ENCODE measurements around the gene ADCY4. TPM values are rescaled to one million over a fixed set of nuclear protein-coding genes. Genes with fewer than 3 reads are reported as not detected.

ADCY4 gene
- total RNA-seq, 1 donor from 2014 or later: 60.1 TPM

GRCh38 chr14:24339284-24340151 lies 4.6 kb upstream of the ADCY4 start, which contains the start of gene RIPK3:
Gene RIPK3 (minus strand): TSS chr14:24339991. CDS start chr14:24339826, 165 bp downstream.
- no peak for DNase-seq (ENCODE audit: low read depth in 2 of 2)

DNA sequence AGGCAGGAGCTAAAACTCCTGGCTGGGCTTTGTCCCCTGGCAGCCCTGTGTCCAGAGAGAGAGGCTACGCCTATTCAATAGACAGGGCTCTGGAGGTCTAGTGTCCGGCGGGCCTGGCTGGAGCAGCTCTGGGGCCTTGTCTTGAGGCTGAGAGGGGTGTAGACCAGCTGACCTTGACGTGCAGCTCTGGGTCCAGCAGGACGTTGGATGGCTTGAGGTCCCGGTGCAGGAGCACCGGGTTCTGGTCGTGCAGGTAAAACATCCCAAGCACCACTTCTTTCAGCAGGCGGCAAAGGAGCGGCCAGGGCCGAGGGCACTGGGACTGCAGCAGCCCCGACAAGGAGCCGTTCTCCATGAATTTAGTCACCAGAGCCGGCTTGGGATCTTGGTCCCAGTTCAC lies 4.0 kb upstream of the ADCY4 start:
- DNase-seq (ENCODE audit: low read depth in 2 of 2): no peak

- DNase-seq (ENCODE audit: low read depth in 2 of 2): no peak
These were observed 2.9 kb upstream of the ADCY4 start for GRCh38 chr14:24337824-24338175.

GRCh38 chr14:24337144-24337823 lies 2.4 kb upstream of the ADCY4 start:
- no peak for DNase-seq (ENCODE audit: low read depth in 2 of 2)

GRCh38 chr14:24335461-24336171 lies 745 bp upstream of the ADCY4 start:
- peak in 1 of 2 donors; percentile 60 for DNase-seq (ENCODE audit: low read depth in 2 of 2)

- peak; percentile 56 to 75 for DNase-seq (ENCODE audit: low read depth in 2 of 2)
These were observed 2.4 kb downstream of the ADCY4 start for GRCh38 chr14:24332268-24332993.

GRCh38 chr14:24331731-24332267 lies 3.1 kb downstream of the ADCY4 start:
- DNase-seq (ENCODE audit: low read depth in 2 of 2): no peak

DNA sequence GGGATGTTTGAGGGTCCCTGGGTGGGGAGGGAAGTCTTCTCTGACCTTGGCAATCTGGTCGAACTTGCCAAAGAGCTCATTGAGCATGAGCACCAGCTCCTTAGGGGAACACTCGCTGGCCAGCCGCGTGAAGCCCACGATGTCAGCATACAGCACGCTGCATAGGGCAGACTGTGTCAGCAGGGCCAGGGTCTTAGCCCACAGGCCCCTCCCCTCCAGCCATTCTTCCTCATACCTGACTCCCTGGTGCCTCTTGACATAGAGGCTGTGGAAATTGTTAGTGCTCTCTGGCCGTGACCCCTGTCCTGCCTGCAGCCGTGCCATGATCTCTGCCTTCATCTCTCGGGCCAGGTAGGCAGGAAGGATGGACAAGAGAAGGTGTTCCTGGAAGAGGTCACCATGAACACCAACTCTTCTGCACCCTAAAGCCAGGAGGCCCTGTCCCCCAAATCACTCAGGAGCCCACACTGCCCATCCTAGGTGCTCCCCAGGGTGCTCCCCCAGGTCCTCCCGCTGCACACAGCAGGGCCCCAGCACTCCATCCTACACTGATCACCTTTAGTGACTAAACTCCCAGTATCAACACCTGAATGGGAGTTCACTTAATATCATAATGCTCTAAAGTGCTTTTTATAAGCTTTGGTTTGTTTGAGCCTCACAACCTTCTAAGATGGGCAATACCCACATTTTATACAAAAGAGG lies 3.7 kb downstream of the ADCY4 start:
- DNase-seq (ENCODE audit: low read depth in 2 of 2): no peak

DNA sequence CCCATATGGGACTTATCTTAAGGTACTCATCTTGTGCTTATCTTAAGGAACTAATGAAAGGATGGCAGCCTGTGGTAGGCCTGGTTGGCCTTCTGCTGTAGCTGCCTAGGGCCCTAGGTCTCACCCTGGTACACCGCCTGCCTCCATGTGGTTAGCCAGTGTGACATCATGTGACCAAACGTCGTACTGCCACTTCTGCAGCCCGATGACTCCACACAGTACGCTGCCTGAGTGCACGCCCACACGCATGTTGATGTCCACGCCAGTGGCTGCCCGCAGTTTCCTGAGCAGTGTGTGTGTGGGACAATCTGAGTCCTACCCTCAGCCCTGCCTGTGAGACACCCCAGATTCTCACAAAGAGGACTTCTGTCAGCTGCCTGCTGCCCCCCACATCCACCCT lies 5.1 kb downstream of the ADCY4 start:
- DNase-seq (ENCODE audit: low read depth in 2 of 2): no peak

DNA sequence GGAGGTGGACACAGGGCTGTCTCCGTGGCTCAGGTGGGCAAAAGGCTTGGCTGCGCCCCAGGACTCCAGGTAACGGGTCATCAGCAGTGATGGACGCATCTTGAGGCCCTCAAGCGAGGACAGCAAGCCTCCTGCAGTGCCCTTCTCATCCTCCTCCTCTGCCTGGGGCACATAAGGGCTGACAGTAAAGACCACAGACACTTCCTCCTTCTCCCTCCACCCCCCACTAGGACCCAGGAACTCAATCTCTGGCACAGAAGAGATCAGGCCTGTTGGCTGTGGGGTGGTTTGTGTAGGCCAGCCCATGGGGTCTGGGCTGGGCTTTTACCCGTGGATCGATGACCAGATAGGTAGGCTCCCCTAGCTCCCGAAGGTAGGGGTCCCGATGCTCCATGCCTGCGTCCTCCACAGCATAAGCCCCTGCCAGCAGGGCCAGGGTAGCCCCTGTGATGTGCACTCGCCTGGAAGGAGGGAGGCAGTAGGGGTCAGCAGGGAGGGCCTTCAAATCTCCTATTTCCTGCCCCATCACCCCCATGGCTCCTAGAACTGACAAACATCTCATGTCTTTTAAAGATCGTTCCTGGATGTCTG lies 5.7 kb downstream of the ADCY4 start:
- no peak for DNase-seq (ENCODE audit: low read depth in 2 of 2)

DNA sequence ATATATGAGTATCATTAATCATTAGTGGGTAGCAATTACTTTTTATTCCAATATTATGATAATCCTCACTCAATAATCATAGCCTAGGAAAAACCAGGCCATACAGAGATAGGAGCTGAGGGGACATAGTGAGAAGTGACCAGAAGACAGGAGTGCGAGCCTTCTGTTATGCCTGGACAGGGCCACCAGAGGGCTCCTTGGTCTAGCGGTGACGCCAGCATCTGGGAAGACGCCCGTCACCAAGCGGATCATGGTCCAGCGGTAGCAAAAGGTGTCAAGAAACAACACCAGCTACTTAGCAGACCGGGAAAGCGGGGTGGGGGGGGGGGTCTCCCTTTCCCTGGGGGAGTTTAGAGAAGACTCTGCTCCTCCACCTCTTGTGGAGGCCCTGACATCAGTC lies 7.0 kb downstream of the ADCY4 start:
- DNase-seq (ENCODE audit: low read depth in 2 of 2): peak in 1 of 2 donors; percentile 40

DNA sequence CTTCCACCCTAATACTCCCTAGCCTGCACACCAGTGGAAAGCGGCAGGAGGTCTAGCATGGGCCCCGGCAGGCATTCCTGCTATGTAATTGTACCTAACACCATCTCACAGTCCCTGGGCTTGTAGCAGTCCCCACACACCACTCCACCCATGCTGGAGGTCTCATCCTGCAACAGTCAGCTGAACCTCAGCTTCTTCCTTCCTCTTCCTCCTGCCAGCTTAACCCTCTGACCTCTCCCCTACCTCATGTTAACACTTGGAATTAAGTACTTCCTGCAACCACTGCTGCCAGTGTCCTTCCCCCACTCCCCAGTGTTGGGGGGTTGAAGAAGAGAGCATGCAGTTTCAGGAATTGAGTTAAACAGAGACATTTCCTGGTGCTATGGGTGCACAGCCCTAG lies 7.6 kb downstream of the ADCY4 start:
- no peak for DNase-seq (ENCODE audit: low read depth in 2 of 2)

- DNase-seq (ENCODE audit: low read depth in 2 of 2): no peak
These were observed 8.9 kb downstream of the ADCY4 start for GRCh38 chr14:24325963-24326362.

- DNase-seq (ENCODE audit: low read depth in 2 of 2): no peak
These were observed 9.8 kb downstream of the ADCY4 start for GRCh38 chr14:24325041-24325530.

DNA sequence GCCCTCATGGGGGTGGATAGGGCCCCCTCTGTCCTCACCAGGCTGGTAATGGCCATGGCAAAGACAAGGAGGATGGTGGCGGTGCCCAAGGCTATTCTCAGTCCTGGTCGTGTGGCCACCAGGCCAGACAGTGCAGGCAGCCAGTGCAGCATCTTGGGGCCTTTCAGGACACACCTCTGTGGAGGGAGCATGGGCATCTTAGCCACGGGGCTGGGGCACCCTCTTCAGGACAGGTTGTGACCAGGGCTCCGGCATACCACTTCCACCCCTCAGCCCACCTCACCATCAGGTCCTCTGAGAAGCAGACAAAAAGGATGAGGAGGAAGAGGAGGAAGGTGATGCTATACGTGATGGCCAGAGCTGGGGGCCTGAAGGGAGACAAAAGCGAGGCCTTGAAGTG lies 10.8 kb downstream of the ADCY4 start:
- DNase-seq (ENCODE audit: low read depth in 2 of 2): no peak

DNA sequence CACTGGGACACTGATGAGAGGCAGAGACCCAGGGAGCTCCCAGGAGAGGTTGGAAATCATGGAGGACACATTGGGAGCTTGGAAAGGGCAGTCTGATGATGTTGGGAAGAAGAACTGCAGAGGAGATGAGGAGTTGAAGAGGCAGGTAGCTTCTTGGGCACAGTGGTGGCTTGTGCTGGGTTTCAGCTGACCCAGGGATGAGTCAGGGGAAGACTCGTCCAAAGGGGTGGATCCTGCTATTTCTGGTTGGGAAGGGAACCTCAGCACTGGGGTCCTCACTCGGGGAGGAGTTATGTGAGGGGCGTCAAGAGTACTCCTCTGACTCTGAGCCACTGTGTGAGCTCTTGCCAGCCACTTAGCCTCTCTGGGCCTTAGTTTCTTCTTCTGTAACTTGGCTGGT lies 11.5 kb downstream of the ADCY4 start:
- DNase-seq (ENCODE audit: low read depth in 2 of 2): no peak

DNA sequence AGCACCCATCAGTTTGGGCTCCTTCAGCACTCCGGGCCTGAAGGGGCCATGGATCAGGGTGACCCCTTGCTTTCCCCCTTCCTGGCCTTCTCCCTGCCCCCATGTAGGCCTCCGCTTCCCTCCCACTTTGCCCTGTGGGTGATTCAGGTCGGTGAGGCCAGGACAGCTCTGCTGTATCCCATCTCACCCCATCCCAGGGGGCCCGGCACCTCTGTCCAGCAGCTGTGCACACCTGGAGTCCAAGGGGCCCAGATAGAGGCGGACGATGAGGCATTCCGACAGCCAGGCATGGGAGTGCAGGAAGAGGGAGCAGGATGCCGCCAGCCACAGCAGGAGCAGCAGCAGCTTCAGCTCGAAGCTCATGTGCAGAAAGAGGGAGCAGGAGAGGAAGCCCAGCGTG lies 12.2 kb downstream of the ADCY4 start:
- no peak for DNase-seq (ENCODE audit: low read depth in 2 of 2)

DNA sequence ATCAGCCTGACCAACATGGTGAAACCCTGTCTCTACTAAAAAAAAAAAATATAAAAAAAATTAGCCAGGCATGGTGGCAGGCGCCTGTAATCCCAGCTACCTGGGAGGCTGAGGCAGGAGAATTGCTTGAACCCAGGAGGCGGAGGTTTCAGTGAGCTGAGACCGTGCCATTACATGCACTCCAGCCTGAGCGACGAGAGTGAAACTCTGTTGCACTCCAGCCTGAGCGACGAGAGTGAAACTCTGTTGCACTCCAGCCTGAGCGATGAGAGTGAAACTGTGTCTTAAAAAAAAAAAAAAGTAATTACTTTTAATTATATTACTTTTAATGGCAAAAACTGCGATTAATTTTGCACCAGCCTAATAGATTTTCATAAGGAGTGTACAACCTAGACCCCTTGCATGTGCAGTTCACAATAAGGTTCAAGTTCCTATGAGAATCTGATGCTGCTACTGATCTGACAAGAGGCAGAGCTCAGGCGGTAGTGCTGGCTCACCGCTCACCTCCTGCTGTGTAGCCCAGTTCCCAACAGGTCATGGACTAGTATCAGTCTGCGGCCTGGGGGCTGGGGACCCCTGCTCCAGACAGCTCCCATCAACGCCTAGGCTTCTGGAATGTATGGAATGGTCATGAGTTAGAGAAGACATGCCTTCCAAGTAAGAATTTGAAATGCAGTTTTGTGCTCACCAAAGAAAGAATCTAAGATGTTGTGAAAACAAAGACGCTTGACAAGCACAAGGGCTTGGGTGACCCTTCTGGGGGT lies 13.5 kb downstream of the ADCY4 start:
- DNase-seq (ENCODE audit: low read depth in 2 of 2): no peak
